CD14-positive monocyte (primary cell): ENCODE data around the gene KCNB1. TPM values are rescaled to one million over a fixed set of nuclear protein-coding genes. Genes with fewer than 3 reads are reported as not detected.

ENCODE experiments used
- DNase-seq, 3 donors: peaks; one replicate each; pipeline ENCODE4 v3.0.0-alpha.2; 2011 to 2022
- H2AFZ ChIP-seq: 2 replicates; pipeline ENCODE4 v1.6.0; 2012; ENCODE audit warnings: mild to moderate bottlenecking, low read depth, low read length, inconsistent platforms; ENCODE audit not compliant: insufficient read depth, poor library complexity, severe bottlenecking
- H3K27ac ChIP-seq, 2 donors: 1 replicate in 1 of 2; 2 replicates in 1 of 2; pipeline ENCODE4 v1.5.1; 2012 to 2013; ENCODE audit warnings: low read length in 2 of 2, control low read depth in 1 of 2, inconsistent platforms in 1 of 2, low read depth in 1 of 2, mild to moderate bottlenecking in 1 of 2
- H3K27me3 ChIP-seq, 2 donors: one replicate each; pipeline versions ENCODE4 v1.6.0 to v1.6.1; 2011 to 2013; ENCODE audit warnings: low read length in 2 of 2; ENCODE audit not compliant: control insufficient read depth in 2 of 2, insufficient read depth in 2 of 2
- H3K36me3 ChIP-seq, 2 donors: replicated peaks in 1 of 2; 1 replicate in 1 of 2; 2 replicates in 1 of 2; pipeline versions ENCODE4 v1.5.1 to v1.6.1; 2012 to 2013; ENCODE audit warnings: low read length in 2 of 2, control low read depth in 1 of 2, inconsistent platforms in 1 of 2, mild to moderate bottlenecking in 1 of 2; ENCODE audit not compliant: insufficient read depth in 2 of 2, control insufficient read depth in 1 of 2
- H3K4me1 ChIP-seq, 2 donors: 1 replicate in 1 of 2; 2 replicates in 1 of 2; pipeline versions ENCODE4 v1.5.1 to v1.6.1; 2012 to 2013; ENCODE audit warnings: low read length in 2 of 2, control low read depth in 1 of 2, inconsistent platforms in 1 of 2, mild to moderate bottlenecking in 1 of 2, moderate library complexity in 1 of 2; ENCODE audit not compliant: insufficient read depth in 2 of 2, control insufficient read depth in 1 of 2
- H3K4me2 ChIP-seq: replicated peaks from 2 replicates; pipeline ENCODE3; 2012; ENCODE audit warnings: low read length, moderate library complexity, mild to moderate bottlenecking; ENCODE audit not compliant: poor library complexity, severe bottlenecking; ENCODE audit errors: extremely low read depth
- H3K4me3 ChIP-seq, 3 experiments: fragments of 200-600 bp in 1 of 3; sonication (generic) in 1 of 3; replicated peaks in 1 of 3; 1 replicate in 2 of 3; 2 replicates in 1 of 3; pipeline ENCODE4 v1.5.1; 2011 to 2013; ENCODE audit warnings: low read length in 3 of 3, mild to moderate bottlenecking in 3 of 3, control low read depth in 2 of 3, low read depth in 2 of 3, inconsistent platforms in 1 of 3, moderate library complexity in 1 of 3
- H3K79me2 ChIP-seq: 2 replicates; pipeline ENCODE4 v1.6.0; 2012; ENCODE audit warnings: mild to moderate bottlenecking, control low read depth, inconsistent platforms, low read length, moderate library complexity; ENCODE audit not compliant: insufficient read depth
- H3K9ac ChIP-seq: 2 replicates; pipeline ENCODE4 v1.6.0; 2017; ENCODE audit warnings: low read length, mild to moderate bottlenecking; ENCODE audit not compliant: insufficient read depth, poor library complexity, severe bottlenecking
- H3K9me3 ChIP-seq, 2 donors: replicated peaks in 1 of 2; 1 replicate in 1 of 2; 2 replicates in 1 of 2; pipeline versions ENCODE4 v1.5.1 to v1.6.1; 2012 to 2013; ENCODE audit warnings: low read length in 2 of 2, control low read depth in 1 of 2; ENCODE audit not compliant: control insufficient read depth in 1 of 2, insufficient read depth in 1 of 2
- H4K20me1 ChIP-seq: 2 replicates; pipeline ENCODE4 v1.6.0; 2012; ENCODE audit warnings: mild to moderate bottlenecking, low read length, control low read depth, moderate library complexity; ENCODE audit not compliant: insufficient read depth
- H3K27ac Mint-ChIP-seq, 7 donors: one replicate each; pipeline ENCODE4 v1.8.0; 2020; ENCODE audit warnings: mild to moderate bottlenecking in 7 of 7, mixed read lengths in 7 of 7, moderate library complexity in 6 of 7, inconsistent platforms in 2 of 7
- H3K27me3 Mint-ChIP-seq, 3 donors: one replicate each; pipeline ENCODE4 v1.8.0; 2021 to 2022; ENCODE audit warnings: low read depth in 3 of 3, mild to moderate bottlenecking in 3 of 3, mixed read lengths in 3 of 3, moderate library complexity in 3 of 3, inconsistent platforms in 1 of 3
- H3K36me3 Mint-ChIP-seq, 2 donors: one replicate each; pipeline ENCODE4 v1.8.0; 2020; ENCODE audit warnings: mixed read lengths in 2 of 2, inconsistent platforms in 1 of 2, mild to moderate bottlenecking in 1 of 2
- H3K4me1 Mint-ChIP-seq: one replicate; pipeline ENCODE4 v1.8.0; 2020; ENCODE audit warnings: mild to moderate bottlenecking, mixed read lengths
- H3K4me3 Mint-ChIP-seq, 2 donors: one replicate each; pipeline ENCODE4 v1.8.0; 2020; ENCODE audit warnings: mild to moderate bottlenecking in 2 of 2, mixed read lengths in 2 of 2, moderate library complexity in 1 of 2
- H3K9me3 Mint-ChIP-seq, 7 donors: one replicate each; pipeline ENCODE4 v1.8.0; 2020 to 2022; ENCODE audit warnings: mixed read lengths in 7 of 7, mild to moderate bottlenecking in 6 of 7, moderate library complexity in 6 of 7, inconsistent platforms in 2 of 7
- CTCF ChIP-seq: fragments of 200-600 bp; IDR thresholded peaks from one replicate; pipeline ENCODE4 v1.8.0; 2022; ENCODE audit warnings: antibody characterized with exemption, mild to moderate bottlenecking
- WGBS: methylation state at CpG from one replicate; pipeline ENCODE4 v1.1.5; 2013; ENCODE audit warnings: missing lambda C conversion rate; ENCODE audit not compliant: insufficient coverage; 5-methylcytosine and 5-hydroxymethylcytosine counted together
- intact Hi-C, 2 donors: fragments of 100-400 bp; cut with micrococcal nuclease; formaldehyde crosslinking; loops; one replicate each; pipeline versions ENCODE4 v1.15.0 to v1.15.1; 2023
- polyA plus RNA-seq, 3 donors: library from polyadenylated mRNA; depleted of rRNA in 1 of 3; unstranded in 2 of 3; stranded (reverse) in 1 of 3; fragments of 300-500 nt in 2 of 3; fragments of >200 nt in 1 of 3; fragmentation: Illumina TruSeq in 2 of 3; gene quantifications; 1 replicate in 2 of 3; 2 replicates in 1 of 3; pipeline ENCODE4 v1.2.3, GENCODE V29; 2012 to 2021

KCNB1 gene
- polyA plus RNA-seq, 3 donors, result not detected

- H2AFZ ChIP-seq, result no peak overlapping the region
- intact Hi-C loops, result no loop called here
- no peaks in the 10 kb centered on the region for H3K4me1 ChIP-seq
- H3K27me3 ChIP-seq, result no peaks in the 10 kb centered on the region
- no peak for TF ChIP-seq CTCF
- H3K4me1 Mint-ChIP-seq, result peaks cover 2% of the 10 kb centered on the region
- no peaks in the 10 kb centered on the region for H4K20me1 ChIP-seq
- H3K4me3 Mint-ChIP-seq, result no peak overlapping the region
- DNase-seq, result no peak
- no peak overlapping the region for H3K4me2 ChIP-seq
- no peak overlapping the region for H3K4me3 ChIP-seq
- H3K27ac ChIP-seq, result no peak overlapping the region
- H3K9ac ChIP-seq, result no peak overlapping the region
- no peaks in the 10 kb centered on the region for H3K36me3 Mint-ChIP-seq
- H3K36me3 ChIP-seq, result no peaks in the 10 kb centered on the region
- peaks cover 0 to 6% (median 2%) of the 10 kb centered on the region in 7 donors for H3K9me3 Mint-ChIP-seq
- no peaks in the 10 kb centered on the region for H3K79me2 ChIP-seq
- H3K27me3 Mint-ChIP-seq, result peaks cover 5 to 27% (median 12%) of the 10 kb centered on the region in 3 donors
- peaks cover 0 to 4% of the 10 kb centered on the region in 2 donors for H3K9me3 ChIP-seq
- no peak overlapping the region for H3K27ac Mint-ChIP-seq
These were observed 93.7 kb downstream of the KCNB1 start for GRCh38 chr20:49388744-49389143.

DNA sequence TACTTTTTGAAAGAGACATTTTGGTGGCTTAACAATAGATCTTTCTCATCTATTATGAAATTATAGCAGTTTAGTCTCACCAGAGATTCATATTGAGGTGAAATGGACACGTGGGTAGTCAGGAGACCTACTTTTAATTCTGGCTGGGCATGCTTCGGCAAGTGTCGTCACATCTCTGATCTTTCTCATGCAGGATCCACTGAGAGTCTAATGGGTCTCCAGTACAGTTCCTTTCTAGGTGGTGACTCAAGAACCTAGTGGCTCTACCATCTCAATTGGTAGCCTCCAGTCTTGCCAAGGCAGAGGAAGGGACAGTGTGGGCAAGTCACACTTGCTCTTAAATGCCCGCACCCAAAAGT lies 94.9 kb downstream of the KCNB1 start:
- Mint-ChIP-seq H3K27me3 (peaks cover 7 to 23% (median 12%) of the 10 kb centered on the region in 3 donors), H3K27ac (no peak overlapping the region), H3K4me3 (no peak overlapping the region), H3K9me3 (peaks cover 0 to 6% (median 2%) of the 10 kb centered on the region in 7 donors), H3K4me1 (peaks cover 2% of the 10 kb centered on the region), H3K36me3 (no peaks in the 10 kb centered on the region)
- Histone ChIP-seq H3K9me3 (peaks cover 0 to 4% of the 10 kb centered on the region in 2 donors), H3K79me2 (no peaks in the 10 kb centered on the region), H4K20me1 (no peaks in the 10 kb centered on the region), H3K4me3 (no peak overlapping the region), H3K4me2 (no peak overlapping the region), H3K4me1 (no peaks in the 10 kb centered on the region), H3K36me3 (no peaks in the 10 kb centered on the region), H3K27me3 (no peaks in the 10 kb centered on the region), H3K27ac (no peak overlapping the region), H2AFZ (no peak overlapping the region), H3K9ac (no peak overlapping the region)
- DNase-seq, result no peak
- WGBS, result 100% methylated on average over 2 of the region's 4 CpGs
- TF ChIP-seq CTCF, result no peak
- intact Hi-C loops, result no loop called here
